Activated T-cell treated with anti-CD3 and anti-CD28 coated beads for 24 hours (primary cell): ENCODE results near the gene SYTL1.

Source experiments
- DNase-seq: peaks from one replicate; pipeline ENCODE4 v3.0.0-alpha.2; 2020; ENCODE audit warnings: low read depth

Gene SYTL1

GRCh38 chr1:27364696-27365371, 23.0 kb downstream of the SYTL1 start:
- no peak for DNase-seq

- peak; percentile 70 for DNase-seq
Measured at GRCh38 chr1:27365372-27366112, 23.7 kb downstream of the SYTL1 start.

DNA sequence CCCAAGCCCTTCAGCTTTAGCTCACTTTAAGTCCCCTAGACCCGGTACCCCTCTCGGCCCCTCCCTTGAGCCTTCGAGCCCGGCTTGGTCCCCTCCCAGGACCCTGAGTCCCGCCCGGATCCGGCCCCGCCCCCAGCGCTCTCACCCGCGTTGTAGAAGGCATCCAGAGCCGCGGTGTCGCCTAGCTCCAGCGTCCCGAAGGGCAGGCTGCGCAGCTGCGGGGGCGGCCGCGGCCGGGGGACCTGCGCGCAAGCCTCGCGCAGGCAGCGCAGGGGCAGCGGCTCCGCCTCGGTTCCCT, 24.2 kb downstream of the SYTL1 start:
- peak; percentile 69 for DNase-seq

DNA sequence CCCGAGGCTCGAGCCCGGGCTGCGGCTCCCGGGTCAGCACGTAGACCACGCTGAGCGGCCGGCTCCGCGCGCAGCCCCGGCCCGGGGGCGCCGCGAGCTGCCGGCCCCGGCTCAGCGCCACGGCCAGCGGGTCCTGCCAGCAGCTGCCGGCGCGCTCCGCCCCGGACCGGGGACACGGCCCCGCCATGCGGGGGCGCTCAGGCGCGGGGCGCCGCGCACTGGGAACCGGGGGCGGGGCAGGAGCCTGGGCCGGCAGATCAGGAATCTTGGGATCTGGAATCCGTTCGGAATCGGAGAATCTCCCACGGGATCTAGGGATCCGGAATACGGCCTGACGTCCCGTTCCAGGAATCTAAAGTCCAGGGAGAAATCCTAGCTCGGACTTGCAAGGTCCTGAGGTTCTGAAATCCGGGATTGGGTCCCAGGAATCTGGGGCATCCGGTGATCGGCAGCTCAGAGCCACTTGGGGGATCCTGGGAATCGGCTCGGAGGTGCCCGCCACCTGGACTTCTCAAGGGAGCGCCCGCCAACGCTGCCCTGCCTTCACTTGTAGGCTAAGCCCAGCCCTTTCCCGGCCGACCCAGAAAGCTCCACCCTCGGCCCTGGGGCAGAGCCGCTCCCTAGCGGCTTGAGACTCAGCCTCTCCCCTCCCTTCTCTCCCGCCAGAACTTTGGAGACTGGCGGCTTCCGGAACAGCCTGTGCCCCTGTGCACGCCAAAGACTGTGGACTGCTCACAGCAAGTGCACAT, 24.8 kb downstream of the SYTL1 start, which contains the start of gene MAP3K6:
TSS of gene MAP3K6 (minus strand) at position 551 of the 749 bp plus-strand sequence. CDS start at position 187, 364 bp downstream.
- DNase-seq: no peak

DNA sequence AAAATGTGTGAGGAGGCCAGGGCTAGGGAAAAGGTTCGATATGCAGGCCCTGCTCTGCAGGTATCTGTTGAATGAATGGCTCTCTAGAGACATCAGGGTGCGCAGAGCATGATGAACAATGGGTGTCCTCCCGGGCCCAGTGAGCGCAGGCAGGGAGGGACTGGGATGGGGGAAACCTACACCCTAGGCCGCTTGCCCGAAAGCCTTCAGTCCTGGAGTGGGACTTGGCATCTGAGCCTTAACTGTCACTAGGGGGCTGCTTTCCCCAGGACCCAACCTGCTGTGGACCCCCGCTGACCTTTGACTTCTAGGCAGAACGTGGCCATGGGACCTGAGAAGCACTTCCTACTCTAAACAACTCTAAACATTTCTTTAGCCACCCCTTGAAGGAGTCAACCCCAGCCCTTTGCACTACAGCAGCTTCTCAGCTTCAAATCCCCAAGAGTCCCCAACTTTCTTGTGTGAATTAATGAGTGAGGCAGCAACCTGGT, 25.4 kb downstream of the SYTL1 start:
- no peak for DNase-seq

DNA sequence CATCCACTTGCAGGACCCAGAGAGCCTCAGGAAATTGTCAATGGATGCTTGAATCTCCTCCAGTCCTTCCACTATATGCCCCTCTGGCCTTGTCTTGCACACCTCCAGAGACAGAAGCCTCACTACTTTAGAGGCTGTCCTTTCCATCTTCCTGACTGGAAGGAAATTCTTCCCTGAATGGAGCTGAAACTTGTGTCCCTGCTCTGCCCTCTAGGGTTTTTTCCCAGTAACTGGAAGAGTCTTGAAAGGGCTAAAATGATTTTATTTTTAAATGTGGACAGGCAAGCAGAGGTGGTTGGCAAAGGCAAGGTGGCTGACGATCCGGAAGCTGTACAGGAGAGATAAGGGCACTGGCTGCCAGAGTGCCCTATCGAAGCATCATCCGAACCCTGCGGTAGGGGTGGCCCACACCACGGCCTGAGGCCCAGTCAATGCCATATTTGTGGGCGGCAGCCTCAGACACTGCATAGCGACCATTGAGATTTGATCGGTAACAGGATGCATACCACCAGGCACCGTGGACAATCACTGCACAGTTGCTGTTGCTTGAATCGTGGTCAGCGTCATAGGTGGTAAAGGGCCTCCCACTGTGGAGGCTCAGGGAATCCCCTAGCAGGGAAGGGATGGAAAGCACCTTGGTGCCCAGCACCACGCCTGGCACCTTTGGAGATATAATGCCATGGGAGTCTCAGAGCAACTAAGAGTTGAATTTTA, 27.2 kb downstream of the SYTL1 start:
- no peak for DNase-seq

DNA sequence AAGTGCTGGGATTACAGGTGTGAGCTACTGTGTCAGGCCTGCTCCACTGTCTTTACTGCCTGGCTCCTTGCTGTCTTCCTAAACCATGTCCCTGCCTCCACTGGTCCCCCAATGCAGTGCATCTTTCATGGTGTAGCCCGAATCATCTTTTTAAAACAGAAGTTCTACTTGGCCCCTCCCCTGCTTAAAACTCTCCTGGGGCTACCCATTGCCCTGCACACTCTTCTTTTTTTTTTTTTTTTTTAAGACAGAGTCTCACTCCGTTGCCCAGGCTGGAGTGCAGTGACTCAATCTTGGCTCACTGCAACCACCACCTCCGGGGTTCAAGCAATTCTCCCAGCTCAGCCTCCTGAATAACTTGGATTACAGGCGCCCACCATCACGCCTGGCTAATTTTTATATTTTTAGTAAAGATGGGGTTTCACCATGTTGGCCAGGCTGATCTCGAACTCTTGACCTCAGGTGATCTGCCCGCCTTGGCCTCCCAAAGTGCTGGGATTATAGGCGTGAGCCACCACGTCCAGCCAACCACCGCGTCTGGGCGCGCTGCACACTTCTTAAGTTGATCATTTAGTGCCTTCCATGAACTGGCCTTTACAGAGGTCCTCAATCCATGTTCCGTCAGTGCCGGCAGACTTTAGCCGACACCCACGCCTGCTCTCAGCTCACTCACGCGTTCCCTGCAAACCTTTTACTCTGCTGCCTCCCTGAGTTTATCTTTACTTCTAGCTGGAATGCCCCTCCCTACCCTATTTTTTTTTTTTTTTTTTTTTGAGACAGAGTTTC, 30.4 kb downstream of the SYTL1 start:
- DNase-seq: no peak

- DNase-seq: no peak
Measured at GRCh38 chr1:27372808-27373690, 31.2 kb downstream of the SYTL1 start.

DNA sequence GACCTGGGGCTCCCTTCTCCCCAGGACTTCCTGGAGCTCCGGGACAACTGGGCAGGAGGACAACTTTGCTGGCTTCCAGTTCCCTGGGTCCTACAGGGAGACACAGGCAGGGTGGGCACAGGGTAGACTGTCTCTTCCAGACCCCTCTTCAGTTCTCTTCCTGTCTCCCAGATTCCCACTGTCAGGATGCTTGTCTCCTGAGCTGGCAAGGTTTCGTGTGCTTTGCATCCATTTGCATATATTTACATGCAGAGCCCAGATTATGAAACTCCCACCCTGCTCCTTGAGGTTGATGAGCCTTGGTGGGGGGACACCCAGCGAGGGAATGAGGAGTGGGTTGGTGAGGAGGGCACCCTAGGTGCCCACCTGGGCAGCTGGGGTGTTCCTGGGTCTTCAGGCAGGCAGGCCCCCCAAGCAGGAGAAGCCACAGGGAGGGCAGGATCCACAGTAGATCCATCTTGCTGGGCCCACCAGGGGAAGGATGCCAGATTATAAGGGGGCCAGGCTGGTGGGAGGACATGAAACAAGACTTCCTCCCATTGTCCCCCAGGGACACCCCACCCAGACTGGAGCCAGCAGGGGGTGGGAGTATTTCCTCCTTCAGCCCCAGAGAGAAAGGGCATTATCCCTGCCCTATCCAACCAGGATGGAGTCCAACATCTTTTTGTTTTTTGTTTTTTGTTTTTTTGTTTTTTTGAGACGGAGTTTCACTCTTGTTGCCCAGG, 32.7 kb downstream of the SYTL1 start, which contains the start of gene FCN3:
TSS of gene FCN3 (minus strand) at position 463 of the 725 bp plus-strand sequence. CDS start at position 457, 6 bp downstream.
- no peak for DNase-seq

DNA sequence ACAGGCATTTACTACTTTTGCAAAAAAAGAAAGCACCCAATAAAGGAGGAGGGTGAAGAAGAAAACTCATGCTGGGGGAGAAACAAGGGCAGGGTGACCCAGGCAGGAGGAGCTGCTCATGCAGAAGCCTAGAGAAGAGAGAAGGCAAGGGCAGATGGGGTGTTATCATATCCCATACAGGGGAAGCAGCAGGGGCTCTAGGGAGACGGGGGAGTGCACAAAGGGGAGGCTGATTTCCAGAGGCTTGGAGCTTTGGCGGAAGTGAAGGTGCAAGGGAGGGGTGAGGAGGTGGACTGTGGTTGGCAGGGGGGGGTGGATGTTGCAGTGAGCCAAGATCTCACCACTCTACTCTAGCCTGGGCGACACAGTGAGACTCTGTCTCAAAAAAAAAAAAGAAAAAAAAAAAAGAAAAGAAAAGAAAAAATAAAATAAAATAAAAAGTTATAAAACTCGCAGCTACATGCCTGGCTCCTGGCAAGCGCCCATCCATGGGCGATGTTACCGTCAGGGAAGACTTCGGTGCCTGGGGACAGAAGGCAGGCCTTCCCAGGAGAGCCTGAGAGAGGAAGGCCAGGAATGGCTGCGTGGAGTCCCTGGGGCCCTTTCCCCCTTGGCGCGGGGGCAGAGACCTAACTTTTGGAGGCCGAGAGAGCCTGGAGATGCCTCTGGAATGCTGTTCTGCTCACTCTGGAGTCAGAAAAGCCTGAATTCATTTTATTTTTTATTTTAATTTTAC, 36.1 kb downstream of the SYTL1 start:
- no peak for DNase-seq

- no peak for DNase-seq
Measured at GRCh38 chr1:27379564-27380122, 37.8 kb downstream of the SYTL1 start.

GRCh38 chr1:27380224-27380623, 38.4 kb downstream of the SYTL1 start:
- DNase-seq: no peak

- DNase-seq: no peak
Measured at GRCh38 chr1:27380766-27381733, 39.2 kb downstream of the SYTL1 start.

GRCh38 chr1:27381969-27382762, 40.3 kb downstream of the SYTL1 start:
- DNase-seq: no peak

- no peak for DNase-seq
Measured at GRCh38 chr1:27383039-27383605, 41.3 kb downstream of the SYTL1 start, which contains the start of gene CD164L2. TSS of gene CD164L2 (minus strand) at chr1:27383333. CDS start at chr1:27383239, 94 bp downstream.

- no peak for DNase-seq
Measured at GRCh38 chr1:27383661-27384060, 41.8 kb downstream of the SYTL1 start.
